HEK293T (cell line): ENCODE results near the gene COL27A1.

Source experiments
- ELF4 ChIP-seq: fragments of 450-650 bp; IDR thresholded peaks from 2 replicates; pipeline ENCODE4 v1.6.1; 2017; ENCODE audit warnings: antibody characterized with exemption
- FOXK2 ChIP-seq: fragments of 450-650 bp; IDR thresholded peaks from 2 replicates; pipeline ENCODE4 v1.6.1; 2016; ENCODE audit warnings: mild to moderate bottlenecking
- SP1 ChIP-seq: fragments of 450-650 bp; IDR thresholded peaks from 2 replicates; pipeline ENCODE4 v1.6.1; 2017
- SUZ12 ChIP-seq: fragments of 450-650 bp; IDR thresholded peaks from 2 replicates; pipeline ENCODE4 v1.6.1; 2016; ENCODE audit warnings: mild to moderate bottlenecking

DNA sequence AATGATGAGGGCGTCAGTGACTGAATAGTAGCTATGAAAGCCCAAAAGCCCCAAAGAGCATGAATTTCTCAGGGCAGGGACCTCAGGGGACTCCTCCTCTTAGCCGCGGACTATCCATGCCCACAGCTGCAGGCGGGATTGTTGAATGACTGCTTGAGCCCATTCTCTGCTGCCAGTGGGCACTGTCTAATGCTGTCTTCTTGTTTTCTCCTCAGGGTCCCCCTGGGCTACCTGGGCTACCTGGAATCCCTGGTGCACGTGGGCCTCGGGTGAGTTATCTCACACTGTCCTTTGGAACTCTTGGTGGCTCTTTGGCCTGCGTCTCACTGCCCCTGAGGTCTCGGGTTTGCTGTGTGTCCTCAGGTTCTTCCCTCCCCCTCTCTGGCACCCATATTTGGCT lies 22.7 kb downstream of the COL27A1 start:
- TF ChIP-seq ELF4 (no peak), SUZ12 (no peak), FOXK2 (no peak), SP1 (no peak)
